Measurements from ENCODE around the gene MAP3K10. TPM values are rescaled to one million over a fixed set of nuclear protein-coding genes. Genes with fewer than 3 reads are reported as not detected.

Gene MAP3K10
- total RNA-seq, 1 donor, result 8.0 TPM

DNA sequence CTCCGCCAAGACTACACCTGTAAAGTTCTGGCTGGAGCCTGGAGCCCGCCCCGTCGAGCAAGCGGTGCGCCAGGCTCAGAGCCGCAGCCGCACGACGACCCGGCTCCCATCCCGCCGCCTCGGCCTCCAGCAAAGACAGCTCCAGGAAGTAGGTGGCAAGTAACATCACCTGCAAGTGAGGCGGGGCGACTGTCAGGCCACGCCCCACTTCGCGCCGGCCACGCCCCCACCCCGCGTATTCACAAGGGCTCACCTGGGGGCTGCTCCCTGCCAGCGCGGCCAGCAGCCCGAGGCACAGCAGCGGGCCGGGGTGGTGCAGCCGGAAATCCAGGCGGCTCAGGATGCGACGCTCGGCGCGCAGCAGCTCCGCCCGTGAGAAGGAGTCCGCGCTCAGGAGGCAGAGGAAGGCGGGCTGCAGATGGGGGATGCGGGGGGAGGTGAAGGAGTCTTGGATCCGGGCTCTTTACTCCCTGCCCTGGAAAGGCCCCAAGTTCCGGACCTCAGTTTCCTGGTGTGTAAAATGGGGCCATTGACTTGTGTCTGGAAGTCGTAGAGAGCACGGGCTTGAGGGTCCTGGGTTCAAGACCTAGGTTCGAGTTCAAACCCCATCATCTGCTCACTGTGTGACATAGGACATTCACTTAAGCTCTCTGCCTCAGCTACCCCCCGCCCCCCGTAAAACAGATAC is 32.1 kb downstream of the MAP3K10 start:
- DNase-seq (ENCODE audit: low read depth), result no peak
- TF ChIP-seq, protein P1, sequence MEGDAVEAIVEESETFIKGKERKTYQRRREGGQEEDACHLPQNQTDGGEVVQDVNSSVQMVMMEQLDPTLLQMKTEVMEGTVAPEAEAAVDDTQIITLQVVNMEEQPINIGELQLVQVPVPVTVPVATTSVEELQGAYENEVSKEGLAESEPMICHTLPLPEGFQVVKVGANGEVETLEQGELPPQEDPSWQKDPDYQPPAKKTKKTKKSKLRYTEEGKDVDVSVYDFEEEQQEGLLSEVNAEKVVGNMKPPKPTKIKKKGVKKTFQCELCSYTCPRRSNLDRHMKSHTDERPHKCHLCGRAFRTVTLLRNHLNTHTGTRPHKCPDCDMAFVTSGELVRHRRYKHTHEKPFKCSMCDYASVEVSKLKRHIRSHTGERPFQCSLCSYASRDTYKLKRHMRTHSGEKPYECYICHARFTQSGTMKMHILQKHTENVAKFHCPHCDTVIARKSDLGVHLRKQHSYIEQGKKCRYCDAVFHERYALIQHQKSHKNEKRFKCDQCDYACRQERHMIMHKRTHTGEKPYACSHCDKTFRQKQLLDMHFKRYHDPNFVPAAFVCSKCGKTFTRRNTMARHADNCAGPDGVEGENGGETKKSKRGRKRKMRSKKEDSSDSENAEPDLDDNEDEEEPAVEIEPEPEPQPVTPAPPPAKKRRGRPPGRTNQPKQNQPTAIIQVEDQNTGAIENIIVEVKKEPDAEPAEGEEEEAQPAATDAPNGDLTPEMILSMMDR (IDR thresholded peaks at IDR 0.05; ENCODE audit: insufficient read depth, low read length), result no peak
- no peak overlapping the region for H3K4me3 ChIP-seq (ENCODE audit: low read depth, low read length)

DNA sequence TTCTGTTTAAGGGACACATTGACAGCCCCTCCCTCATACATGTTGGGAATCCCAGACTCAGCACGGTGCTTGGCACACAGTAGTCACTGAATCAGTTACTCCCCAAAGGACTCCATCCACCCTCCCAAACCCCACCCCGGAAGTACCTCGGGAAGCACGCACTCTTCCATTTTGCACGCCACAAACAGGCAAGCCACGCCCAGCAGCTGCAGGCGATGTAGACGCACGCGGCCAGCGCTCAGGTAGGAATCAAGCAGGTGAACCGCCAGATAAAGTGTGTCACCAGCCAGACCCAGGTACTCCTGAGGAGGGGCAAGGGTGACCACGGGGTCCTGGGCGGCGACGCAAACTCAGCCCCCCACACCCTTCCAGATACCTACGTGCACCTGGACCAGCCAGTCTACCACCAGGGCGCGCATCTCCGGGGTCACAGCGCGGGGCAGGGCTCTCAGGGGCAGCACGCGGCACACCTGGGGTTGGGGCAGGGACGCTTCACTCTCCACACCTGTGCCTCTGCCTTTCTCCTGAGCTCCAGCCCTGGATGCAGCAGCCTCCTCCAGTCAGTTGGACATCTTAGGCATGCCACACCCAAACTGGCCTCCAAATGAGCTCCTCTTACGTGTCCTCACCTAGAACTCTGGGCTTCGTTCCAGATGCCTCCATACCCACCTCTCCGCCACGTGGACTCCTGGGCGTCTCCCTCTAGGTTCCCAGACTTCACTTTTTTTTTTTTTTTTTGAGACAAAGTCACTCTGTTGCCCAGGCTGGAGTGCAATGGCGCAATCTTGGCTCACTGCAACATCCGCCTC is 33.3 kb downstream of the MAP3K10 start:
- TF ChIP-seq, protein P1 (IDR thresholded peaks at IDR 0.05; ENCODE audit: insufficient read depth, low read length), result no peak
- H3K4me3 ChIP-seq (ENCODE audit: low read depth, low read length), result no peak overlapping the region

DNA sequence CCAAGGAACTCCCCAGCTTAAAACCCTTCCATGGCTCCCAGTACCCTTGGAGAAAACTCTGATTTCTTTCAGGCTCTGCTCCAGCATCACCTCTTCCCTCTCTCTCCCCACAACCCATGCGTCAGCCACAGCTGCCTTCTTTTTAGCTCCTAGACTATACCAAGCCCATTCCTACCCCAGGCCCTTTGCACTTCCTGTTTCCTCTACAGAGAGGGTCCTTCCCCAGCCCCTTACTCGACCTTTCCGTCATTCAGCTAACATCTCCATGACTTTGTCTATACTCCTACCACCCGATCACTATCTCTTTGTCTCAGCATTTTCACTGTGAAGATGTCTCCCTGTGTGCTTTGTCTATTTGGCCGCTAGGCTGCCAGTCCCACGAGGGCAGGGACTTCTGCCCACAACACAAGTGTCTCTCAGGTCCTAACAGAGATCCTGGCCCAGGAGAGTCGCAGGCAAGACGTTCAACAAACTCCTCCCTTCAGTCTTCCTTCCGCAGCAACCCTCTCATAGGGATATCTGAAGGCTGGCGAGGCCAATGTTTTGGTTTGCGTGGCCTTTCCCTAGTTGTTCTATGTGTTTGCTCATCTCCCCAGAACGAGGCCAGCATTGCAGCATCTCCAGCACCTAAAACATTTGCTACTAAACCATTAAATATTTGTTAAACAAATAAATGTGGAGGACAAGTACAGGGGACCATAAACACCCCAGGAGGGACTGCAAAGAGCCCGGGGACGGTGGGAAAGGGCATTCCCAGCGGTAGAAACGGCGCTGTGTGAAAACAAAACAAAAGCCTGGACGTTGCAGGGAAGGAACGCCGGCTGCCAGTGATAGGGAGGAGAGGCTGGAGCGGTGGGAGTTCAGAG is 34.4 kb downstream of the MAP3K10 start:
- peak overlapping the region; percentile 35 for H3K4me3 ChIP-seq (ENCODE audit: low read depth, low read length)
- DNase-seq (ENCODE audit: low read depth), result peak; percentile 27
- TF ChIP-seq, protein P1 (IDR thresholded peaks at IDR 0.05; ENCODE audit: insufficient read depth, low read length), result peak; percentile 20

More for the DNA sequence above, 33.3 kb downstream of the MAP3K10 start:
- DNase-seq (ENCODE audit: low read depth), result no peak

DNA sequence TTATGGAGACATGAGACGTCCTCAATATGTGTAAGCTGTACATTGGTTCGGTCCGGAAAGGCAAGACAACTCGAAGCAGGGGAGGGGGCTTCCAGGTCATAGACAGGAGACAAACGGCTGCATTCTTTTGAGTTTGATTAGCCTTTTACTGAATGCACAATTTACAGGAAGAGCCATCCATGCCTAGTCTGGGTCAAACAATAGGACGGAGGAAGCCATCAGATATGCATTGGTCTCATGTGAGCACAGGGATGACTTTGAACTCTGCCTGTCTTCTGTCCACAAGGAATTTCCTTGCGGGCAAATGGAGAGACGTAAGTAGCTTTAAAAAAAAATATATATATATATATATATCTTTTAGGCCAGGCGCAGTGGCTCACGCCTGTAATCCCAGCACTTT is 37.1 kb downstream of the MAP3K10 start:
- no peak for DNase-seq (ENCODE audit: low read depth)
- TF ChIP-seq, protein P1 (IDR thresholded peaks at IDR 0.05; ENCODE audit: insufficient read depth, low read length), result no peak
- no peak overlapping the region for H3K4me3 ChIP-seq (ENCODE audit: low read depth, low read length)

DNA sequence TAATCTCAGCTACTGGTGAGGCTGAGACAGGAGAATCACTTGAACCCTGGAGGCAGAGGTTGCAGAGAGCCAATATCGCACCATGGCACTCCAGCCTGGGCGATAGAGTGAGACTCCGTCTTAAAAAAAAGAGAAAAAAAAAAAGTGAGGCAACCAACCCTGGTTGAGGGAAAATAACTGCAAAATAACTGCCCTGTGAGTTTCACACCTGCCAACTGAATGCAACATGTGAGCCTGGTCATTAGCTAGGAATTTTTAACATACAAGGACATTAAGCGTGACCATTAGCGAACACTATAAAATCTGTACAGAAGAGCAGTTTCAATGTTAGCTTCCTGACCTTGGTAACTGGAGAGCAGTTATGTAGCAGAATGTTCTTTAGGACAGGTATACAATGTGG is 37.6 kb downstream of the MAP3K10 start:
- DNase-seq (ENCODE audit: low read depth), result no peak
- TF ChIP-seq, protein P1 (IDR thresholded peaks at IDR 0.05; ENCODE audit: insufficient read depth, low read length), result no peak
- no peak overlapping the region for H3K4me3 ChIP-seq (ENCODE audit: low read depth, low read length)

DNA sequence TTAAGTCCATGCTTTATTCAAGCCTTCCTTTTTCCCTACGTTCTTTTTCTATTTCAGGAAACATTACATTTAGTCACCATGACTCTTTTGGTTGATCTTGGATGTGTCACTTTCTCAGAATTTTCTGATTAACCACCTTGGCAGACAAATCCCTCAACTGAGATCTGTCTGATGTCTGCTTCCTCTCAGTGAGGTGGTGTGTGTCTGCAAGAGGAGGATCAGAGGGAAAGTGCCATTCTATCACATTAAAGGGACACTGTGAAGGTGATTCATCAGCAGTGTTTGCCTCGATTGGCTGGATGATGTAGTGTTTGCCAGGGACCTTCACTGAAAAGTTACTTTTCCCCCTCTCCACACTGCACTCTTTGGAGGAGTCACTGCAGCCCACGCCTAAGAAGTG is 38.3 kb downstream of the MAP3K10 start:
- peak; percentile 37 for DNase-seq (ENCODE audit: low read depth)
- no peak overlapping the region for H3K4me3 ChIP-seq (ENCODE audit: low read depth, low read length)
- TF ChIP-seq, protein P1 (IDR thresholded peaks at IDR 0.05; ENCODE audit: insufficient read depth, low read length), result no peak
